Activated T-cell treated with anti-CD3 and anti-CD28 coated beads for 48 hours (primary cell): ENCODE results near the gene STXBP1.

Experiments used
- DNase-seq: peaks from one replicate; pipeline ENCODE4 v3.0.0-alpha.2; 2020; ENCODE audit warnings: low read depth

STXBP1 gene

GRCh38 chr9:127693143-127693542 is 81.1 kb downstream of the STXBP1 start:
- no peak for DNase-seq

GRCh38 chr9:127693697-127694096 is 81.6 kb downstream of the STXBP1 start:
- no peak for DNase-seq

GRCh38 chr9:127694890-127695720 is 83.0 kb downstream of the STXBP1 start:
- no peak for DNase-seq

GRCh38 chr9:127697575-127697974 is 85.5 kb downstream of the STXBP1 start:
- no peak for DNase-seq

- DNase-seq, result no peak
These were observed 86.3 kb downstream of the STXBP1 start for GRCh38 chr9:127698386-127698785.

- peak; percentile 83 for DNase-seq
These were observed 87.1 kb downstream of the STXBP1 start for GRCh38 chr9:127698985-127699670.

GRCh38 chr9:127700140-127700539 is 88.1 kb downstream of the STXBP1 start:
- no peak for DNase-seq

- DNase-seq, result no peak
These were observed 88.6 kb downstream of the STXBP1 start for GRCh38 chr9:127700594-127701255.

GRCh38 chr9:127703289-127703946 is 91.3 kb downstream of the STXBP1 start:
- DNase-seq, result no peak

GRCh38 chr9:127705577-127706379 is 93.7 kb downstream of the STXBP1 start:
- no peak for DNase-seq

GRCh38 chr9:127706836-127707241 is 94.8 kb downstream of the STXBP1 start, which contains the start of gene CFAP157:
Gene CFAP157 (plus strand): TSS chr9:127706988. CDS start chr9:127707032, 44 bp downstream.
- no peak for DNase-seq

- peak; percentile 37 for DNase-seq
These were observed 95.7 kb downstream of the STXBP1 start for GRCh38 chr9:127707766-127708165.

GRCh38 chr9:127708952-127709587 is 97.0 kb downstream of the STXBP1 start:
- DNase-seq, result no peak

GRCh38 chr9:127710204-127710783 is 98.2 kb downstream of the STXBP1 start:
- no peak for DNase-seq

- no peak for DNase-seq
These were observed 99.2 kb downstream of the STXBP1 start for GRCh38 chr9:127711226-127711701.

- no peak for DNase-seq
These were observed 99.8 kb downstream of the STXBP1 start for GRCh38 chr9:127711831-127712274.

GRCh38 chr9:127712371-127712770 is 100.3 kb downstream of the STXBP1 start:
- no peak for DNase-seq

- DNase-seq, result no peak
These were observed 100.8 kb downstream of the STXBP1 start for GRCh38 chr9:127712867-127713266.

GRCh38 chr9:127714020-127714750 is 102.1 kb downstream of the STXBP1 start:
- DNase-seq, result no peak
